ENCODE measurements around the gene PLAGL2.

DNA sequence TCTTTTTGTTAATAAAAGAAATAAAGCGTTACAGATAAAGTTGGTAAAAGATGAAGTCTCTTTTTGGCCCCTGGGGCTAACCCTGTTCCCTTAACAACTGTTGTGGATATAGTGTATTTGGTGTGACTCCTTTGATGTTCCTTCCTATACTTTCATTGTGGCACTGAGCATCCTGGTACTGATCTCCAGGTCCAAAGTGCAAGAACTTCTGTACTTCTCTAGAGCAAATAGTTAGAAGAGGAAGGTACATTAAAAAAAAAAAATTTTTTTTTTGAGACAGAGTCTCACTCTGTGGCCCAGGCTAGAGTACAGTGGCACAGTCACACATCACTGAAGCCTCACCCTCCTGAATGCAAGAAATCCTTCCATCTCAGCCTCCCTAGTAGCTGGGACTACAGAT, 6.3 kb upstream of the PLAGL2 start:
- TF ChIP-seq, protein P1, sequence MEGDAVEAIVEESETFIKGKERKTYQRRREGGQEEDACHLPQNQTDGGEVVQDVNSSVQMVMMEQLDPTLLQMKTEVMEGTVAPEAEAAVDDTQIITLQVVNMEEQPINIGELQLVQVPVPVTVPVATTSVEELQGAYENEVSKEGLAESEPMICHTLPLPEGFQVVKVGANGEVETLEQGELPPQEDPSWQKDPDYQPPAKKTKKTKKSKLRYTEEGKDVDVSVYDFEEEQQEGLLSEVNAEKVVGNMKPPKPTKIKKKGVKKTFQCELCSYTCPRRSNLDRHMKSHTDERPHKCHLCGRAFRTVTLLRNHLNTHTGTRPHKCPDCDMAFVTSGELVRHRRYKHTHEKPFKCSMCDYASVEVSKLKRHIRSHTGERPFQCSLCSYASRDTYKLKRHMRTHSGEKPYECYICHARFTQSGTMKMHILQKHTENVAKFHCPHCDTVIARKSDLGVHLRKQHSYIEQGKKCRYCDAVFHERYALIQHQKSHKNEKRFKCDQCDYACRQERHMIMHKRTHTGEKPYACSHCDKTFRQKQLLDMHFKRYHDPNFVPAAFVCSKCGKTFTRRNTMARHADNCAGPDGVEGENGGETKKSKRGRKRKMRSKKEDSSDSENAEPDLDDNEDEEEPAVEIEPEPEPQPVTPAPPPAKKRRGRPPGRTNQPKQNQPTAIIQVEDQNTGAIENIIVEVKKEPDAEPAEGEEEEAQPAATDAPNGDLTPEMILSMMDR (IDR thresholded peaks at IDR 0.05; ENCODE audit: poor library complexity, severe bottlenecking) = no peak
- TF ChIP-seq RAD21 (conservative IDR thresholded peaks at IDR 0.05) = no peak

All from neural cell (in vitro differentiated cells).